Spleen (tissue), 7 donors: Measurements from ENCODE around the gene CCDC34.

Source experiments
- CTCF ChIP-seq, 11 experiments: fragments of 200-600 bp in 7 of 11; fragments of 450-650 bp in 4 of 11; sonication (generic) in 4 of 11; IDR thresholded peaks in 8 of 11; conservative IDR thresholded peaks in 3 of 11; 1 replicate in 7 of 11; 2 replicates in 4 of 11; pipeline versions ENCODE4 v1.4.0 to v1.8.0; 2016 to 2021; ENCODE audit warnings: antibody characterized with exemption in 11 of 11, inconsistent platforms in 4 of 11, mild to moderate bottlenecking in 1 of 11
- POLR2A ChIP-seq, 3 donors: fragments of 450-650 bp; IDR thresholded peaks; one replicate each; pipeline ENCODE4 v1.5.1; 2017; ENCODE audit warnings: antibody characterized with exemption in 3 of 3, mild to moderate bottlenecking in 1 of 3
- donor health status: DM: no; HTN: no; CAD: no; lungs with moderate emphysema.
- donor health status: DM: no; HTN: no; CAD: no.
- donor health status: DM: no; HTN: no; CAD: no.

- TF ChIP-seq CTCF (IDR thresholded peaks at IDR 0.05 in 8 of 11, conservative IDR thresholded peaks at IDR 0.05 in 3 of 11) (no peak), POLR2A (IDR thresholded peaks at IDR 0.05) (no peak)
Observed at GRCh38 chr11:27357250-27357649, 5.8 kb downstream of the CCDC34 start.
